HG02938 (cell line): Measurements from ENCODE around the gene HRC.
"Not testable (repeated sequence)": the region's sequence is repeated elsewhere in the genome, so short reads cannot be mapped to it uniquely, and the experiment has no call there.

Experiments
- ATAC-seq: cut with Tn5 transposase; IDR thresholded peaks from one replicate; pipeline ENCODE4 v1.9.1; 2021; ENCODE audit warnings: mild to moderate bottlenecking, moderate library complexity; ENCODE audit not compliant: unreplicated experiment

Gene HRC

GRCh38 chr19:49136771-49137171 is 18.4 kb downstream of the HRC start:
- no peak for ATAC-seq

DNA sequence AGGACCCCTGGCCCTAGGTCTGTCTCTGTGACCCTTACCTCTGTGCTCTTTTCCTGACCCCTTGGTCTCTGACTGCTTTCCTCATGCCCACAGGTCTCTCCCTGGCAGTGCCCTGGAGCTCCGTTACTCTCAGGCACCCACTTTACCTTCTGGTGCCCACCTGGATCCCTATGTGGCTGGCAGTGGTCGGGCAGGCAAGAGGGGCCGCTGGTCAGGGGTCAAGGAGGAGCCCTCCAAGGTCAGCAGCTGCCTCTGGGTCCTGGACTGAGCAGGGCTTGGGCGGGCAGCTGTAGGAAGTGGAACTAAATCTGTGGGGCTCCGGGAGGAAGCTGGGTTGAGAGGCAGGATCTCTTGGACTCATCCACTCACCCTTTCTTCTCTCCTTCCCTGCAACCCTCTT is 19.5 kb downstream of the HRC start:
- no peak for ATAC-seq

DNA sequence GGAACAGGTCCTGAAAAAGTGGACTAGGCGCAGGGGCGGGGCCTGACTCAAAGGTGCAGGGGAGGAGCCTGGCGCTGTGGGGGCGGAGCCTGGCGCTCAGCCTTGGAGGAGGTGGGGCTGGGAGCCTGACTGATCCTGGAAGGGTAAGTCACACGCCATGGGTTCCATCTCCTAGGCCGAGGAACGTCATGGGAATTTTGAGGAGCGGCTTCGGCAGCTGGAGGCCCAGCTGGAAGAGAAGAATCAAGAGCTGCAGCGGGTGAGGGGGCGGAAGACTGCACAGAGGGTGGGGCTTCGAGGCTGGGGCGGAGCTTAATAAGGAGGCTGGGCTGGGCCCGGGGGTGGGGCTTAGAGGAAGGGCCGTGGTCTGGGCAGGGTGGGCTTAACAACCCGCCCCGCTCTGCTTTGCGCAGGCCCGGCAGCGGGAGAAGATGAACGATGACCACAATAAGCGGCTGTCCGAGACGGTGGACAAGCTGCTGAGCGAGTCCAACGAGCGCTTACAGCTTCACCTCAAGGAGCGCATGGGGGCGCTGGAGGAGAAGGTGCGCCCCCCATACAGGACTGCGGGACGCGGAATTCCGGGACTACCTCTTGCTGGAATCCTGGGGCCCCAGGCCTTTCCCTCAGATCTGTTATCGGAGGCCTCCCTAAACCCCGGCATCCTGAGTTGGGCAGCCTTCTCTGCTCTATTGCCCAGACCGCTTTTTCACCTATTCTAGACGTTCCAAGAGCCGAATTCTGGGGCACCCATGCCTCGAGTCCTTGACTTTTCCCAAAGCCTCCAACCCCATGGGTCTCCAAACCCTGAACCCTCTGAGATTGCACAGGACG is 21.4 kb downstream of the HRC start:
- ATAC-seq = no peak

- ATAC-seq = no peak
Measured at GRCh38 chr19:49132974-49133609, 22.1 kb downstream of the HRC start.

DNA sequence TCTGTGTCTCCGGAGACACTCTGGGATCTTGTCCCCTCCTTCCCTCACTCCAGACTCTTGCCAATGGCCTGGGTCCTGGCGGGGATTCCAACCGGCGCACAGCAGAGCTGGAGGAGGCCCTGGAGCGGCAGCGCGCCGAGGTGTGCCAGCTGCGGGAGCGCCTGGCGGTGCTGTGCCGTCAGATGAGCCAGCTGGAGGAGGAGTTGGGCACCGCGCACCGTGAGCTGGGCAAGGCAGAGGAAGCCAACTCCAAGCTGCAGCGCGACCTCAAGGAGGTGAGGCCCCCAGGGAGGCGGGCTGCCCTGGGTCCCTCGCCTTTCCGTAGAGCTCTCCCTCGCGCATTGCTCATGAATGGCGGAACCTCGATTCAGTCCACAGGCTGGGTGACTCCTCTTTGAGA is 24.9 kb downstream of the HRC start:
- ATAC-seq = no peak

- ATAC-seq = no peak
Measured at GRCh38 chr19:49129238-49129583, 26.0 kb downstream of the HRC start.

DNA sequence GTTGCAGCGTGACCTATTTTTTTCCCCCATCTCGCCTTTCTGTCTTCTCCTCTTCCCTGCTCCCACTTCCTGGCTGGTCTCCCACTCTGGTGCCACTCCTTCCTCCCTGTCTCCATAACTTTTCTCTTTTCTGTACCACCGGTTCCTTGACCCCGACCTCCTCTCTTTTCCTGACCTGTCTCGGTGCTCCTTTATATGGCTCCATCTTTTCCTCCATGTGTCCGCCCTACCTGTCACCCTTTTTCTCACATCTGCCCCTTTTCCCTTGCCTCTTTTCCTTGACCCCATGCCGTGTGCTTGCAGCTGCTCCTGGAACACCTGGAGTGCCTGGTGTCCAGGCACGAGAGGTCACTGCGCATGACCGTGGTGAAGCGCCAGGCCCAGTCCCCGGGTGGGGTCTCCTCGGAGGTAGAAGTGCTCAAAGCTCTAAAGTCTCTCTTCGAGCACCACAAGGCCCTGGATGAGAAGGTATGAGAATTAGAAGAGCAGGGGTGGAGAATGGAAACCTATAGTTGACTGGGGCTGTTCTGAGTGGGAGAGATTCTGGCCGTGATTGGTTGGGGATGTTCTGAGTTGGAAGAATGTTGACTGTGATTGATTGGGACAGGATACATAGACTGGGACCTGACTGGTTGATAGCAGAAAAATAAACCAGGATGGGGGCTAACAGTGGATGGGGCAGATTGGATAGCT is 26.5 kb downstream of the HRC start:
- no peak for ATAC-seq

DNA sequence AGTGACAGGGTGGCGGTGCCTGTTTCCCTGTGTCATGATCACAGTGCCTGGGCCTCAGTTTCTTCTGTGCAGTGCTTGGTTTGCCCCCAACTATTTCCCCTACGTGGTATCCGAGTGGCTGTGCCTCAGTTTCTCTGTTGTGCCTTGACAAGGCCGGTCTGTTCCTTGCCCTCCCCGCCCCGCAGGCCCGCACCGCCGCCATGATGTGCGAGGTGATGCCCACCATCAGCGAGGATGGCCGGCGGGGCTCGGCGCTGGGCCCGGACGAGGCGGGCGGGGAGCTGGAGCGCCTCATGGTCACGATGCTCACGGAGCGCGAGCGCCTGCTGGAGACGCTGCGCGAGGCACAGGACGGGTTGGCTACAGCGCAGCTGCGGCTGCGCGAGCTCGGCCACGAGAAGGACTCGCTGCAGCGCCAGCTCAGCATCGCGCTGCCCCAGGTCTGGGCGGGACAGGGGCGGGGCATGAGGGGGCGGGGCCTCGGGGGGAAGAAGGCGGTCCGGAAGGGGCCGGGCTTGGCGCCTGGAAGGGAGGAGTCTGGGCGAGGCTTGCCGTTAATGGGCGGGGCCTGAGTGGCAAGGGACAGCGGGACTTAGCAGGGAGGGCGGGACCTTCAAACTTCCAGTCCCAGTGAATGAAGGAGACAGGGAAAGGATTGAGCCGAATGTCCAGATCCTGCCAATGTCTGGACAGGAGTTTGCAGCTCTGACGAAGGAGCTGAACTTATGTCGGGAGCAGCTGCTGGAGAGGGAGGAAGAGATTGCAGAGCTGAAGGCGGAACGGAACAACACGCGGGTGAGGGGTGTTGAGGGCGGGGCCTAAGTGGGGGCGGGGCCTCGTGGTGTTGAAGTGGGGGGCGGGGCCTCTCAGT is 27.3 kb downstream of the HRC start:
- ATAC-seq = peak; percentile 81

GRCh38 chr19:49127225-49127624 is 28.0 kb downstream of the HRC start:
- not testable (repeated sequence) for ATAC-seq

DNA sequence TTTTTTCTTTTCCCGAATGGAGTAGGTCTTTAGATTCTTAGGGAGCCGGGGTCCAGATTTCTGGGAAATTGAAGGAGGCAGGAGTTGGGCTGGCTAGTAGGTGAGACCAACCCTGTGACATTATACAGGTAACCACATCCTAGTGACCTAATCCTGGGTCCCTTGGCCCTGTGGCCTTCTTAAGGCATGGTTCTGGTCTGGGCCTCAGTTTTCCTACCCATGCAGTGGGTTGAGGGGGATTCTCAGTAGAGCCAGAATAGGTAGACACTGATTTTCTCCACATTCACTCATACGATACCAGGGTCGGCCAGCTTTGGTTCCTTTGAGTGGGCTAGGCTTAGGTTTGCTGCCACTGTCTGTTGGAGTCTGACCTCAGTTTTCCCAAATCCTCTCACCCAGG is 28.6 kb downstream of the HRC start:
- ATAC-seq = no peak

- no peak for ATAC-seq
Measured at GRCh38 chr19:49125025-49125731, 30.0 kb downstream of the HRC start.

DNA sequence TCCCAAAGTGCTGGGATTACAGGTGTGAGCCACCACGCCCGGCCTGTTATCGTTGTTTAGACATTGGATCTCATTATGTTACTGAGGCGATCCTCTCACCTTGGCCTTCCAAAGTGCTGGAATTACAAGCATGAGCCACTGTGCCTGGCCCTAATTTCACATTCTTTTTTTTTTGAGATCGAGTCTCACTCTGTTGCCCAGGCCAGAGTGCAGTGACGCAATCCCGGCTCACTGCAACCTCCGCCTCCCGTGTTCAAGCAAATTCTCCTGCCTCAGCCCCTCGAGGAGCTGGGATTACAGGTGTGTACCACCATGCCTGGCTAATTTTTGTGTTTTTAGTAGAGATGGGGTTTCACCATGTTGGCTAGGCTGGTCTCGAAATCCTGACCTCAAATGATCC is 31.9 kb downstream of the HRC start:
- ATAC-seq = not testable (repeated sequence)

GRCh38 chr19:49121841-49122240 is 33.4 kb downstream of the HRC start:
- not testable (repeated sequence) for ATAC-seq

DNA sequence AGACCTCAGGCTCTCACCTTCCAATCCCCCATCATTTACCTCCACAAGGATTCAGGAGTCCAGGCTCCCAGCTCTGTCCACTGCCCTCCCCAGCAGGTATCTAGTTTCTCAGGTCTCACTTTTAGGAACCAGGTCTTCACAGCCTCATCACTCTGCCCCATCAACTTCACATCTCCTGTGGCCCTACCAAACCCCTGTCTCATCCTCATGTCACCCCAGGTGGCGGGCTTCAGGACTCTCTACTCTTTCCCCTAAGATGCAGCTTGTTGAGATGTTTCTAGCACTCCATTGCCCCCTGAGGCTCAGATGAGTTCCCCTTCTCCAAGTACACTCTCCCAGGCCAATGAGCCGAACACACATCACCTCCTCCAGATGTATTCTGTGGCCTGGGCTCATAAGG is 34.3 kb downstream of the HRC start:
- no peak for ATAC-seq

DNA sequence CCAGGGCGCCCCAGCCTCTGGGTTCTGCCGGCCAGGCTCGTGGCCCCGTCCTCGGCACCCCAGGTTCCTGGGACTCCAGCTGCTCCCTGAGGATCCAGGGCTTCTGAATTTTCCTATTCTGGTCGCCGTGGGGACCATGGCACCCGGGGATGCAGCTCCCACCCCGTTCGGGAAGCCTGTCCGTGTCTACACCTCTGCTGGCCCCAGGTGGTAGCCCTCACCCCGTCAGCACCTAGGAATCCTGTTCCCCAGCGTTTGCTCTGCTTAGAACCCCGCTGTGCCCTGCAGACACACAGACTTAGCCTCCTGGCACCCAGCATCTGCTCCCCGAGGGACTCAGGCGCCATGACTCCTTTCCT is 34.9 kb downstream of the HRC start:
- no peak for ATAC-seq

DNA sequence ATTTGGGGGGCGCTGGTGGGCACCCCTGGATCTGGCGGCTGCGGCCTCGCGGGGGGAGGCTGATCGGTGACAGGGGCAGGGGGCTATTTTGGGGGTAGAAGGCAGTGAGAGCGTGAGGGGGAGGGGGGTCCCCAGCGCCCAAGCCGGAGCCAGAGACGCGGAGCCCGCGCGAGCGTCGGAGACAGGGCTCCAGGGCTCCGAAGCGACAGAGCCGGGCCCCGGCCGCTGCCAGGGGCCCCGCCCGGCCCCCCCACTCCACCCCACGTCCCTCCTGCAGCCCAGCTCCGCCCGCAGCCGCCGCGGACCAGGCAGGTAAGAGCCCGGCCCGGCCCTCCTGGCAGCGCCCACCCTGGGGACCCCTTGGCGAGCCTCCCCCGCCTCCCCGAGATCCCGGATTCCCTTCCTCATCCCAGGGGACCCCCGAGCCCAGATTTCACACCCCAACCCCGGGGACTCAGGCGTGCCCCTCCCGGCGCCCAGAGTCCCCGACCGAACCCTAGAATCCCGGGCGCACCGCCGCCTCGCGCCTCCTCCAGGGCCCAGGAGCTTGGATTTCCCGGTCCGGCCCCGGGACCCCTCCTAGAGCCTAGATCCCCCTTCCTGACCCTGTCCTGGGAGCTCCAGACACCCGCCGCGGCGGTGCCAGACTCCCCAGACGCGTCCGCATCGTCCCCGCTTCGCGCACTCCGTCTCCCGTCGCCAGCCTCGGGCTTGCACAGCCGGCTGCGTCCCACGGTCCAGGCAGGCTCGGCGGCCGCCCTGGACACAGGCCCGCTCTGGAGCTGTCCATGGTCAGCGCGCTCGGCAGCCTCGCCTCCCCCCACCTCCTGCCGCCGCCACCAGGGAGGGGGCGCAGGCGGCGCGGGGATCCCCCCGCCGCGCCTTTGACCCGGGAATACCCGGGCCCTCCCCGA is 35.5 kb downstream of the HRC start, which contains the start of gene PPFIA3:
Gene PPFIA3, plus strand, starts transcription at position 134 of the 914 bp plus-strand sequence. CDS start 8,330 bp downstream, outside the sequence.
- ATAC-seq = no peak

DNA sequence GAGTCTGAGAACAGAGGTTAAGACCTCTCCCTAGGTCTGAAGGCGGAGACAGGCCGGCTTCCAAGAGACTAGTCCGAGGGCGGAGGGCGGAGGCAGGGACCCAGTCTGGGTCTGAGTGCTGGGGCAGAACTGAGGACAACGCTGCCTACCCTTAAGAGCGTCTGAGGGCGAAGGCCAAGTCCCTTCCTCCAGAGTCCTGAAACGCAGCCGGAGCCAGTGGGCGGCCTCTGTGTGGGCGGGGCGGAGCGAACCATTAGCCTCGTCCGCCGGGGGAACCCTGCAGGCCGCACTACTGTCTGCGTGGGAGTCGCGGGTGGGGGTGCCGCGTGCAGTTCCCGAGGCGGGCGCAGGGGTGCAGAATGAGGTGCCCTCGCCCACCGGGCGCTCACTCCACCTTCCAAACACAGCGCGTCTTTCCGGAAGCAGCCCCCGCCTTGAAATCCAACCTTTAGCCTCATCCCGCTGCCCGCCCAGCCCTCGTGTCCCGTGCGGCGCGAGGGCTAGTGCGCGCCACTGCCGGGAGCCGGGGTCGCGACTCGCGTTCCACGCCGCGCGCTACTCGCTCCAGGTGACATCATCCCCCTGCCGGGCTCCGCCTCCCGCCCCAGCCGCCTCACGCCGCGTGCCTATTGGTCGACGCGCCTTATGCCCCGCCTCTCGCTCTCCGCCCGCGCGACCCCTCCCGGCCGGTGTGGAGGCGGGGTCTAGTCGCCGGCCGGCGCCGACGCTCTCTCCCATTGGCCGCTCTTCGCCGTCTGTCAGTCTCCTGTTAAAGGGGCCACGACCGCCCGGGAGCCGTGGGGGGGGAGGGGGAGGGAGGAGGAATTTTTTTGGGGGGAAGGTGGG is 36.4 kb downstream of the HRC start, which contains the start of gene C19orf73:
Gene C19orf73, minus strand, starts transcription at position 579 of the 846 bp plus-strand sequence. Its CDS starts 121 bp downstream, at position 458.
- ATAC-seq = peak; percentile 72
